ENCODE results near the gene JMJD7.

- no peak for TF ChIP-seq POLR2A (IDR thresholded peaks at IDR 0.05)
- TF ChIP-seq, protein P1, sequence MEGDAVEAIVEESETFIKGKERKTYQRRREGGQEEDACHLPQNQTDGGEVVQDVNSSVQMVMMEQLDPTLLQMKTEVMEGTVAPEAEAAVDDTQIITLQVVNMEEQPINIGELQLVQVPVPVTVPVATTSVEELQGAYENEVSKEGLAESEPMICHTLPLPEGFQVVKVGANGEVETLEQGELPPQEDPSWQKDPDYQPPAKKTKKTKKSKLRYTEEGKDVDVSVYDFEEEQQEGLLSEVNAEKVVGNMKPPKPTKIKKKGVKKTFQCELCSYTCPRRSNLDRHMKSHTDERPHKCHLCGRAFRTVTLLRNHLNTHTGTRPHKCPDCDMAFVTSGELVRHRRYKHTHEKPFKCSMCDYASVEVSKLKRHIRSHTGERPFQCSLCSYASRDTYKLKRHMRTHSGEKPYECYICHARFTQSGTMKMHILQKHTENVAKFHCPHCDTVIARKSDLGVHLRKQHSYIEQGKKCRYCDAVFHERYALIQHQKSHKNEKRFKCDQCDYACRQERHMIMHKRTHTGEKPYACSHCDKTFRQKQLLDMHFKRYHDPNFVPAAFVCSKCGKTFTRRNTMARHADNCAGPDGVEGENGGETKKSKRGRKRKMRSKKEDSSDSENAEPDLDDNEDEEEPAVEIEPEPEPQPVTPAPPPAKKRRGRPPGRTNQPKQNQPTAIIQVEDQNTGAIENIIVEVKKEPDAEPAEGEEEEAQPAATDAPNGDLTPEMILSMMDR (IDR thresholded peaks at IDR 0.05), result no peak
Measured at GRCh38 chr15:41857316-41857715, 29.4 kb downstream of the JMJD7 start.
